Esophagus (tissue), 2 donors: Measurements from ENCODE around the gene ZFAND5. TPM values are rescaled to one million over a fixed set of nuclear protein-coding genes. Genes with fewer than 3 reads are reported as not detected.

Experiments
- H3K27ac ChIP-seq, 2 donors: one replicate each; pipeline ENCODE4 v1.5.1; 2013; ENCODE audit warnings: low read depth in 2 of 2, mild to moderate bottlenecking in 2 of 2, inconsistent platforms in 1 of 2, low read length in 1 of 2, moderate library complexity in 1 of 2
- H3K27me3 ChIP-seq, 2 donors: one replicate each; pipeline ENCODE4 v1.6.1; 2013; ENCODE audit warnings: low read length in 2 of 2, control low read depth in 1 of 2, mild to moderate bottlenecking in 1 of 2; ENCODE audit not compliant: insufficient read depth in 2 of 2, control insufficient read depth in 1 of 2
- H3K36me3 ChIP-seq, 2 donors: one replicate each; pipeline ENCODE4 v1.6.1; 2013; ENCODE audit warnings: low read length in 1 of 2; ENCODE audit not compliant: control insufficient read depth in 2 of 2, insufficient read depth in 2 of 2
- H3K4me1 ChIP-seq, 2 donors: one replicate each; pipeline ENCODE4 v1.6.1; 2013; ENCODE audit warnings: low read length in 1 of 2; ENCODE audit not compliant: control insufficient read depth in 2 of 2, insufficient read depth in 2 of 2
- H3K4me3 ChIP-seq, 2 donors: one replicate each; pipeline ENCODE4 v1.5.1; 2013; ENCODE audit warnings: low read length in 2 of 2, mild to moderate bottlenecking in 2 of 2, low read depth in 1 of 2, moderate library complexity in 1 of 2
- H3K9me3 ChIP-seq, 2 donors: one replicate each; pipeline ENCODE4 v1.6.1; 2013; ENCODE audit warnings: mild to moderate bottlenecking in 2 of 2, low read depth in 1 of 2, low read length in 1 of 2, moderate library complexity in 1 of 2; ENCODE audit not compliant: control insufficient read depth in 2 of 2, insufficient read depth in 1 of 2
- WGBS, 2 donors: extraction: QIAGEN DNeasy Blood & Tissue Kit; methylation state at CpG; one replicate each; pipeline ENCODE4 v1.1.7; 2013; 5-methylcytosine and 5-hydroxymethylcytosine counted together
- polyA plus RNA-seq, 2 donors: library from polyadenylated mRNA; stranded (reverse); fragments of 200-250 nt; gene quantifications; one replicate each; pipeline ENCODE4 v1.2.3, GENCODE V29; 2013
- donor health status: healthy with polysubstance abuse.
- donor health status: Bipolar disorder and iron deficiency.

The ZFAND5 gene
- polyA plus RNA-seq, 2 donors: 124 to 155 TPM

DNA sequence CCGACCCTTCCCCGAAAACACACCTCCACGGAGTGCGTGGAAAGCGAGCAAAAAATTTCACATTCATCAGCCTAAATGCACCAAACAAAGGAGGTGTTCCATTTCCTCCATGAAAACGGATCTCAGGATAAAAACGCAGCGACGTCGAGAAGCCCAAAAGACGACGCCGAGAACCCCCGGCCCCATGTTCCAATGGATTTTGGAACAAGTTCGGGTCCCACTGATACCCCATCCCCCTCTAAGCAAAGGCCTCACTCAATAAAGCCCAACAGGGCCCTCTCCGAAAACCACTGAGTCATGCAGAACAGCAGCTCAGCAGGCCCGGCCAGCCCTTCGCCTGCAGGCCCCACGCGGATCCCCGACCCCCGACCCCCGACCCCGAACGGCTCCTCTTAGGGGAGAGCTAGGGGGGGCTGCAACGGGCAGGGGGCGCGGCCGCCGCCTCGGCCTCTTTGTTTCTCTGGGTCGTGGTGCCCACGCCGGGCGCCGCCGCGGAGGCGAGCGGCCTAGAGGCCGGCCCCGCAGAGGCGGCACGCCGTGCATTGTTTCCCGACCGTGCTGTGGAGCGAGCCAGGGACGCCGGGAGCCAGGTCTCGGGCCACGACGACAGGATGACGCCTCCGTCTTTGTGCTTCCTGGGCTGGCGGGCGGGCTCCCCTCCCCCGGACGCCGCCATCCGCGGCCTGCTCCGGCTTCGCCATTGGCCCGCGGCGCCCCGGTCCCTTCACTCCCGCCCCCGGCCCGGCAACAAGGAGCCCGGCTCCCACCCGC, 915 bp downstream of the ZFAND5 start:
- Histone ChIP-seq H3K9me3 (no peaks in the 10 kb centered on the region), H3K27me3 (no peaks in the 10 kb centered on the region), H3K4me1 (no peaks in the 10 kb centered on the region), H3K27ac (peak overlapping the region; percentile 99 to 100), H3K4me3 (peak overlapping the region; percentile 66 to 98), H3K36me3 (no peaks in the 10 kb centered on the region)
- WGBS, 2 donors: 0 to 1% methylated on average over 59 to 73 of the region's 73 CpGs

DNA sequence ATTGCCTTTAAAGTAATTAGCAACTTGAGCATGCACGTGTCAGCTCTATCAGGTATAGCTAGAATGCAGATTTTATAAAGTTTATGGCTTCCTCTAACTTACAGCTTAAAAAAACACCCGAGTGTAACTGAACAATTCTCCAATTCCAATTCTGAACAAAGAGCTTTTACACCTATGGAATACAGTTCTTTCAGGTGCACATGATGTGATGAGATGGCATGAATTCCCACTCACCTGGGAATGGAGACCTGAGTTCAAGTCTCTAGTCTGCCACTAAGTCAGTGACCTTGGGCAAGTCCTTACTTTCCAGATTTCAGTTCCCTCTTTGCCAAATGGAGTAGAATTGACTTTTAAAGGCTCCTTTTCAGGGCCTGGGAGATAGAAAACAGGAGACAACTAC, 1.8 kb downstream of the ZFAND5 start:
- no peaks in the 10 kb centered on the region for H3K4me1 ChIP-seq

GRCh38 chr9:72362680-72363139, 2.3 kb downstream of the ZFAND5 start:
- Histone ChIP-seq H3K4me1 (no peaks in the 10 kb centered on the region), H3K4me3 (peak overlapping the region in 1 of 2 donors; percentile 66), H3K27ac (peak overlapping the region; percentile 81 to 88), H3K36me3 (no peaks in the 10 kb centered on the region), H3K9me3 (no peaks in the 10 kb centered on the region), H3K27me3 (no peaks in the 10 kb centered on the region)
- 1 to 6% methylated on average over 2 of the region's 2 CpGs for WGBS, 2 donors

More for the DNA sequence above, 1.8 kb downstream of the ZFAND5 start:
- Histone ChIP-seq H3K27me3 (no peaks in the 10 kb centered on the region), H3K9me3 (no peaks in the 10 kb centered on the region), H3K27ac (peak overlapping the region; percentile 81 to 84), H3K36me3 (no peaks in the 10 kb centered on the region), H3K4me3 (peak overlapping the region; percentile 35 to 66)
- 2% methylated on average over 2 of the region's 2 CpGs for WGBS, 2 donors

GRCh38 chr9:72362118-72362531, 2.9 kb downstream of the ZFAND5 start:
- WGBS, 2 donors: 3 to 12% methylated on average over 2 of the region's 2 CpGs
- H3K36me3 ChIP-seq: no peaks in the 10 kb centered on the region
- H3K27me3 ChIP-seq: no peaks in the 10 kb centered on the region
- H3K27ac ChIP-seq: peak overlapping the region; percentile 63 to 81
- peak overlapping the region in 1 of 2 donors; percentile 66 for H3K4me3 ChIP-seq
- no peaks in the 10 kb centered on the region for H3K9me3 ChIP-seq
- no peaks in the 10 kb centered on the region for H3K4me1 ChIP-seq

GRCh38 chr9:72361217-72361616, 3.8 kb downstream of the ZFAND5 start:
- no peaks in the 10 kb centered on the region for H3K27me3 ChIP-seq
- no peaks in the 10 kb centered on the region for H3K36me3 ChIP-seq
- H3K27ac ChIP-seq: peak overlapping the region in 1 of 2 donors; percentile 44
- H3K9me3 ChIP-seq: no peaks in the 10 kb centered on the region
- peak overlapping the region in 1 of 2 donors; percentile 66 for H3K4me3 ChIP-seq
- 14 to 21% methylated on average over 3 of the region's 3 CpGs for WGBS, 2 donors
- no peaks in the 10 kb centered on the region for H3K4me1 ChIP-seq

DNA sequence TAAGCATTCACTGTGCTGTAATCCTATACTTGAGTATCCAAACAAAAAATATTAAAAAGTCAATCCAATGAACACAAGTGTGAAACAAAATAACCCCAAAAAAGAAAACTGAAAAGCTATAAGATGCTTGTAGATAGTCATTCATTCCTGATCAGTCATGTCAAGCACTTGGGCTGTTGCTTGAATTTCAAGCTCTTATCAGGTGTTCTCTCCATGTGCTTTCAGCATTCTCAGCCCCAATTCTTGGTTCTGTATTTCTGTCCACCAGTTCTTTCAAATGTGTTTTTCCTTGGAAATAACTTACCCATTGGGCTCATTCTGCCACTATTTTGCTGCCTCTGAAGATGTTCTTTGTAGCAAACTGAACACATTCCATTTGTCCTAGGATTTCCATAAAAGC, 4.7 kb downstream of the ZFAND5 start:
- Histone ChIP-seq H3K36me3 (no peaks in the 10 kb centered on the region), H3K27me3 (no peaks in the 10 kb centered on the region), H3K4me1 (no peaks in the 10 kb centered on the region), H3K27ac (no peak overlapping the region), H3K9me3 (no peaks in the 10 kb centered on the region), H3K4me3 (peak overlapping the region in 1 of 2 donors; percentile 66)

GRCh38 chr9:72356041-72356582, 8.9 kb downstream of the ZFAND5 start:
- Histone ChIP-seq H3K27ac (no peak overlapping the region), H3K4me3 (peak overlapping the region in 1 of 2 donors; percentile 11)
- WGBS, 2 donors: 50 to 58% methylated on average over 8 of the region's 8 CpGs

DNA sequence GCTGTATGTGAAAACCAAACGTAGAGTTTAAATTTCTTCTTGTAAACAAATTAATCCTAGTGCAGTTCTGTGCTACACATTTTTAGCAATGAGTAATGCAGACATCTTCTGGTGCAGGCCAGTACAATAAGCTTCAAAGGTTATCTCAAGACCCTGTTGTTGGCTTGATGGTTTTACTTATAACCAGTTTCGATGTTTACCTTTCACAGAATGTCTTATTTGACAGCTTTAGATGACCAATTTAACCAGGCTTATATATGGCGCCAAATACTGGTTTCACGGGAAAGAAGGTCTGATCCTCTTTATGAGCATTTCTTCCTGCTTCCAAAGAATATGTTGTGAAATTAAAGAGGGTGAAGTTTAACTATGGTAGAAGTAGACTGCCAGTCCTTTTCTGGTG, 9.9 kb downstream of the ZFAND5 start:
- Histone ChIP-seq H3K36me3 (peaks cover 0 to 2% of the 10 kb centered on the region in 2 donors), H3K4me3 (no peak overlapping the region), H3K9me3 (no peaks in the 10 kb centered on the region), H3K27ac (no peak overlapping the region), H3K4me1 (no peaks in the 10 kb centered on the region), H3K27me3 (no peaks in the 10 kb centered on the region)
- WGBS, 2 donors: 82 to 87% methylated on average over 4 of the region's 4 CpGs

More at GRCh38 chr9:72356041-72356582, 8.9 kb downstream of the ZFAND5 start:
- Histone ChIP-seq H3K36me3 (peaks cover 0 to 2% of the 10 kb centered on the region in 2 donors), H3K27me3 (no peaks in the 10 kb centered on the region), H3K4me1 (no peaks in the 10 kb centered on the region), H3K9me3 (no peaks in the 10 kb centered on the region)

- peaks cover 0 to 2% of the 10 kb centered on the region in 2 donors for H3K36me3 ChIP-seq
Measured at GRCh38 chr9:72354704-72355103, 10.3 kb downstream of the ZFAND5 start.

More at GRCh38 chr9:72354704-72355103, 10.3 kb downstream of the ZFAND5 start:
- no peak overlapping the region for H3K27ac ChIP-seq
- no peaks in the 10 kb centered on the region for H3K27me3 ChIP-seq
- no peaks in the 10 kb centered on the region for H3K9me3 ChIP-seq
- WGBS, 2 donors: 91 to 94% methylated on average over 1 of the region's 1 CpG
- no peaks in the 10 kb centered on the region for H3K4me1 ChIP-seq
- H3K4me3 ChIP-seq: no peak overlapping the region
